Esophagus mucosa (tissue), 1 donor: ENCODE data around the gene PPP4R4. TPM values are rescaled to one million over a fixed set of nuclear protein-coding genes. Genes with fewer than 3 reads are reported as not detected.

ENCODE experiments used
- ATAC-seq: fragments of 200-7000 bp; cut with Tn5 transposase; one replicate; pipeline ENCODE4 v1.9.1; 2020
- total RNA-seq: library from RNA; stranded (reverse); gene quantifications from one replicate; pipeline ENCODE4 v1.2.4, GENCODE V29; 2023
- donor health status: DM: yes; HTN: yes; CAD: no.

PPP4R4 gene
- total RNA-seq, 1 donor from 2014 or later, result 0.04 TPM

GRCh38 chr14:94310248-94310647, 136.1 kb downstream of the PPP4R4 start:
- no peak for ATAC-seq

- peak; percentile 56 for ATAC-seq
Observed at GRCh38 chr14:94312481-94313246, 138.5 kb downstream of the PPP4R4 start.

- peak; percentile 23 for ATAC-seq
Observed at GRCh38 chr14:94313991-94314655, 140.0 kb downstream of the PPP4R4 start.

- no peak for ATAC-seq
Observed at GRCh38 chr14:94314890-94315289, 140.8 kb downstream of the PPP4R4 start.

- no peak for ATAC-seq
Observed at GRCh38 chr14:94316692-94317091, 142.6 kb downstream of the PPP4R4 start.

- ATAC-seq, result no peak
Observed at GRCh38 chr14:94317259-94317658, 143.1 kb downstream of the PPP4R4 start.

- peak; percentile 99 for ATAC-seq
Observed at GRCh38 chr14:94320243-94320642, 146.1 kb downstream of the PPP4R4 start.

- ATAC-seq, result peak; percentile 17
Observed at GRCh38 chr14:94321421-94322271, 147.5 kb downstream of the PPP4R4 start.

- no peak for ATAC-seq
Observed at GRCh38 chr14:94322648-94323570, 148.8 kb downstream of the PPP4R4 start, which contains the start of gene SERPINA6. SERPINA6 (minus strand) TSS chr14:94323336; CDS start chr14:94314648, 8,688 bp downstream.

- ATAC-seq, result no peak
Observed at GRCh38 chr14:94328196-94328595, 154.1 kb downstream of the PPP4R4 start.

Other genes with a start within 250 kb of the PPP4R4 start
- not detected for gene FAM181A, start 247.0 kb upstream of the PPP4R4 start, total RNA-seq
- 1.00 TPM for gene ASB2, start 197.8 kb upstream of the PPP4R4 start, total RNA-seq
- gene CCDC197, start 177.0 kb upstream of the PPP4R4 start, total RNA-seq, result not detected
- 5.5 TPM for gene OTUB2, start 148.0 kb upstream of the PPP4R4 start, total RNA-seq
- gene DDX24, start 93.1 kb upstream of the PPP4R4 start, total RNA-seq, result 67.3 TPM
- 18.1 TPM for gene IFI27L1, start 93.0 kb upstream of the PPP4R4 start, total RNA-seq
- 70.2 TPM for gene IFI27, start 63.6 kb upstream of the PPP4R4 start, total RNA-seq
- gene IFI27L2, start 44.7 kb upstream of the PPP4R4 start, total RNA-seq, result 30.8 TPM
- not detected for gene SERPINA10, start 118.9 kb downstream of the PPP4R4 start, total RNA-seq
- gene SERPINA6, start 149.0 kb downstream of the PPP4R4 start, total RNA-seq, result not detected
- not detected for gene SERPINA2, start 192.4 kb downstream of the PPP4R4 start, total RNA-seq
- gene SERPINA1, start 214.3 kb downstream of the PPP4R4 start, total RNA-seq, result 4.3 TPM